ENCODE data around the gene GABRR2.

DNA sequence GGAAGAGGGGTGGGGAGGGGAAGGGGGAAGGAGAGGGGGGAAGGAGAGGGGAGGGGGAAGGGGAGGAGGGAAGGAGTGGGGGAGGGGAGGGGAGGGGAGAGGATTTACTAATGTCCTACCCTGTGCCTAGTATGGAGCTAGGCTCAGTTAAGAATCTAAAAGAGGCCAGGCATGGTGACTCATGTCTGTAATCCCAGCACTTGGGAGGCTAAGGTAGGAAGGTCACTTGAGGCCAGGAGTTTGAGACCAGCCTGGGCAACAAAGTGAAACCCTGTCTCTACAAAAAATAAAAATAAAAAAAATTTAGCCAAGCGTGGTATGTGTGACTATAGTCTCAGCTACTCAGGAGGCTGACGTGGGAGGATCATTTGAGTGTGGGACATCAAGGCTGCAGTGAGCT lies 24.5 kb upstream of the GABRR2 start:
- TF ChIP-seq EZH2phosphoT487 (conservative IDR thresholded peaks at IDR 0.05; ENCODE audit: low read length) (no peak), CTCF (IDR thresholded peaks at IDR 0.05; ENCODE audit: insufficient read depth, low read length, poor library complexity, severe bottlenecking) (no peak)
